ENCODE results near the gene SCRN3.

- TF ChIP-seq CTCF (IDR thresholded peaks at IDR 0.05) (no peak), POLR2A (IDR thresholded peaks at IDR 0.05) (no peak)
Observed at GRCh38 chr2:174438146-174438886, 42.8 kb downstream of the SCRN3 start.
